Caco-2 (cell line): ENCODE measurements around the gene KCNK13. TPM values are rescaled to one million over a fixed set of nuclear protein-coding genes. Genes with fewer than 3 reads are reported as not detected.
A peak's percentile ranks its signal among the peaks of the same experiment; 100 is the strongest.

Experiments used
- BruUV-seq: library from RNA; stranded (reverse); fragments of 400-500 nt; replicated peaks from 2 replicates; lab custom pipeline; 2021; lab: Mats Ljungman, UMichigan
- CTCF ChIA-PET: fragments of 300-600 bp; sonication (Branson Sonifier 250); formaldehyde crosslinking; loops from one replicate; lab custom pipeline; 2022; ENCODE audit warnings: antibody characterized with exemption; lab: Charles Lee
- POLR2A ChIA-PET: fragments of 300-600 bp; sonication (Branson Sonifier 250); formaldehyde crosslinking; loops from one replicate; lab custom pipeline; 2022; ENCODE audit warnings: antibody characterized with exemption; lab: Charles Lee
- DNase-seq, 2 experiments: peaks; one replicate each; pipeline versions ENCODE4 v3.0.0 to v3.0.0-alpha.2; 2020 to 2022
- H3K27me3 ChIP-seq: replicated peaks from 2 replicates; pipeline ENCODE4 v1.6.0; 2011; ENCODE audit warnings: low read length; ENCODE audit not compliant: control insufficient read depth, insufficient read depth
- H3K36me3 ChIP-seq: 2 replicates; pipeline ENCODE4 v1.5.1; 2011; ENCODE audit warnings: low read length; ENCODE audit not compliant: control insufficient read depth, insufficient read depth
- H3K4me1 ChIP-seq: fragments of 250-450 bp; sonication (Bioruptor Pico); 2 replicates; pipeline ENCODE4 v1.5.1; 2020; ENCODE audit warnings: mild to moderate bottlenecking
- H3K4me3 ChIP-seq: 2 replicates; pipeline ENCODE4 v1.5.1; 2011; ENCODE audit warnings: low read depth, mild to moderate bottlenecking, control low read depth, low read length
- H3K9me3 ChIP-seq: fragments of 250-450 bp; sonication (Bioruptor Pico); 2 replicates; pipeline ENCODE4 v1.5.1; 2020; ENCODE audit warnings: mild to moderate bottlenecking, moderate library complexity
- H3K27ac Mint-ChIP-seq: one replicate; pipeline ENCODE4 v1.8.0; 2022; ENCODE audit warnings: mixed read lengths; ENCODE audit not compliant: unreplicated experiment
- H3K27me3 Mint-ChIP-seq: one replicate; pipeline ENCODE4 v1.8.0; 2022; ENCODE audit warnings: mixed read lengths; ENCODE audit not compliant: insufficient read depth, unreplicated experiment
- H3K36me3 Mint-ChIP-seq: one replicate; pipeline ENCODE4 v1.8.0; 2022; ENCODE audit warnings: mild to moderate bottlenecking, mixed read lengths; ENCODE audit not compliant: insufficient read depth, unreplicated experiment
- H3K4me1 Mint-ChIP-seq: one replicate; pipeline ENCODE4 v1.8.0; 2022; ENCODE audit warnings: low read depth, mixed read lengths; ENCODE audit not compliant: unreplicated experiment
- H3K4me3 Mint-ChIP-seq: one replicate; pipeline ENCODE4 v1.8.0; 2022; ENCODE audit warnings: mild to moderate bottlenecking, moderate library complexity, mixed read lengths; ENCODE audit not compliant: unreplicated experiment
- H3K9me3 Mint-ChIP-seq: one replicate; pipeline ENCODE4 v1.8.0; 2022; ENCODE audit warnings: mixed read lengths; ENCODE audit not compliant: unreplicated experiment
- CTCF ChIP-seq, 2 experiments: fragments of 200-600 bp in 1 of 2; IDR thresholded peaks; 1 replicate in 1 of 2; 2 replicates in 1 of 2; pipeline versions ENCODE4 v1.5.1 to v1.8.0; 2011 to 2022; ENCODE audit warnings: antibody characterized with exemption in 1 of 2, control low read depth in 1 of 2, inconsistent platforms in 1 of 2, low read depth in 1 of 2, low read length in 1 of 2, mild to moderate bottlenecking in 1 of 2, moderate library complexity in 1 of 2; ENCODE audit not compliant: insufficient read depth in 1 of 2, severe bottlenecking in 1 of 2, unreplicated experiment in 1 of 2
- intact Hi-C: fragments of 100-400 bp; cut with micrococcal nuclease; formaldehyde crosslinking; loops from one replicate; pipeline ENCODE4 v1.10.0; 2022; ENCODE audit not compliant: unreplicated experiment
- total RNA-seq: library from RNA; stranded (reverse); gene quantifications from 2 replicates; pipeline ENCODE4 v1.2.3, GENCODE V29; 2022

KCNK13 gene
- total RNA-seq, 1 experiment from 2014 or later, result not detected

- DNase-seq, result no peak
- TF ChIP-seq CTCF (IDR thresholded peaks at IDR 0.05; ENCODE audit: insufficient read depth in 1 of 2, low read depth in 1 of 2, low read length in 1 of 2, severe bottlenecking in 1 of 2, unreplicated experiment in 1 of 2), result no peak
These were observed 129.8 kb downstream of the KCNK13 start for GRCh38 chr14:90191585-90191984.

GRCh38 chr14:90193925-90194324 lies 132.1 kb downstream of the KCNK13 start:
- intact Hi-C loops, result no loop called here
- H3K4me3 ChIP-seq, result no peak overlapping the region
- H3K9me3 Mint-ChIP-seq, result no peaks in the 10 kb centered on the region
- BruUV-seq, result no TSS peak
- POLR2A ChIA-PET, result no interaction called here
- H3K36me3 ChIP-seq, result no peaks in the 10 kb centered on the region
- H3K4me3 Mint-ChIP-seq, result no peak overlapping the region
- CTCF ChIA-PET, result no interaction called here
- peak in 1 of 2 experiments; percentile 26 for TF ChIP-seq CTCF (IDR thresholded peaks at IDR 0.05; ENCODE audit: insufficient read depth in 1 of 2, low read depth in 1 of 2, low read length in 1 of 2, severe bottlenecking in 1 of 2, unreplicated experiment in 1 of 2)
- no peaks in the 10 kb centered on the region for H3K4me1 ChIP-seq
- H3K27ac Mint-ChIP-seq, result no peak overlapping the region
- peaks cover 10% of the 10 kb centered on the region for H3K4me1 Mint-ChIP-seq
- no peaks in the 10 kb centered on the region for H3K36me3 Mint-ChIP-seq
- H3K27me3 Mint-ChIP-seq, result peaks cover 5% of the 10 kb centered on the region
- no peaks in the 10 kb centered on the region for H3K27me3 ChIP-seq
- DNase-seq, result peak in 1 of 2 experiments; percentile 10
- H3K9me3 ChIP-seq, result no peaks in the 10 kb centered on the region

More at GRCh38 chr14:90191585-90191984, 129.8 kb downstream of the KCNK13 start:
- Histone ChIP-seq H3K27me3 (no peaks in the 10 kb centered on the region), H3K36me3 (no peaks in the 10 kb centered on the region), H3K4me1 (no peaks in the 10 kb centered on the region), H3K4me3 (no peak overlapping the region), H3K9me3 (no peaks in the 10 kb centered on the region)
- Mint-ChIP-seq H3K36me3 (no peaks in the 10 kb centered on the region), H3K27ac (no peak overlapping the region), H3K9me3 (no peaks in the 10 kb centered on the region), H3K27me3 (peaks cover 7% of the 10 kb centered on the region), H3K4me1 (peaks cover 10% of the 10 kb centered on the region), H3K4me3 (no peak overlapping the region)
- intact Hi-C loops, result no loop called here
- ChIA-PET CTCF (no interaction called here), POLR2A (no interaction called here)
- no TSS peak for BruUV-seq

- H3K9me3 ChIP-seq, result no peaks in the 10 kb centered on the region
- ChIA-PET CTCF (no interaction called here), POLR2A (no interaction called here)
- DNase-seq, result no peak
- Mint-ChIP-seq H3K27ac (no peak overlapping the region), H3K9me3 (no peaks in the 10 kb centered on the region), H3K36me3 (no peaks in the 10 kb centered on the region), H3K27me3 (peaks cover 5% of the 10 kb centered on the region), H3K4me3 (no peak overlapping the region), H3K4me1 (peaks cover 10% of the 10 kb centered on the region)
- H3K4me3 ChIP-seq, result no peak overlapping the region
- H3K27me3 ChIP-seq, result no peaks in the 10 kb centered on the region
- H3K4me1 ChIP-seq, result no peaks in the 10 kb centered on the region
- H3K36me3 ChIP-seq, result no peaks in the 10 kb centered on the region
- no TSS peak for BruUV-seq
- intact Hi-C loops, result no loop called here
- TF ChIP-seq CTCF (IDR thresholded peaks at IDR 0.05; ENCODE audit: insufficient read depth in 1 of 2, low read depth in 1 of 2, low read length in 1 of 2, severe bottlenecking in 1 of 2, unreplicated experiment in 1 of 2), result no peak
These were observed 132.9 kb downstream of the KCNK13 start for GRCh38 chr14:90194706-90195105.
